Thyroid gland (tissue), 4 donors: Measurements from ENCODE around the gene ATF4.

Source experiments
- CTCF ChIP-seq, 6 experiments: fragments of 200-600 bp in 3 of 6; fragments of 450-650 bp in 3 of 6; sonication (generic) in 3 of 6; IDR thresholded peaks; one replicate each; pipeline ENCODE4 v1.5.1; 2016 to 2019; ENCODE audit warnings: antibody characterized with exemption in 6 of 6, mild to moderate bottlenecking in 2 of 6, inconsistent platforms in 1 of 6, moderate library complexity in 1 of 6
- POLR2A ChIP-seq, 2 donors: fragments of 450-650 bp; IDR thresholded peaks; one replicate each; pipeline ENCODE4 v1.6.1; 2017; ENCODE audit warnings: antibody characterized with exemption in 2 of 2, mild to moderate bottlenecking in 2 of 2, moderate library complexity in 1 of 2

- no peak for TF ChIP-seq CTCF (IDR thresholded peaks at IDR 0.05)
- peak; percentile 88 to 96 for TF ChIP-seq POLR2A (IDR thresholded peaks at IDR 0.05)
Observed at GRCh38 chr22:39520226-39521105, at the start of gene ATF4.
